Spinal cord (tissue), 10 donors: Measurements from ENCODE around the gene TDRD1. TPM values are rescaled to one million over a fixed set of nuclear protein-coding genes. Genes with fewer than 3 reads are reported as not detected.

Experiments used
- DNase-seq, 6 donors: peaks; one replicate each; pipeline versions ENCODE4 v3.0.0 to v3.0.0-alpha.2; 2013 to 2015; ENCODE audit warnings: low spot score in 6 of 6, low read depth in 4 of 6
- H3K27ac ChIP-seq: one replicate; pipeline ENCODE4 v1.5.1; 2013; ENCODE audit warnings: low read depth, low read length, control low read depth
- H3K27me3 ChIP-seq: one replicate; pipeline ENCODE4 v1.6.1; 2013; ENCODE audit warnings: low read length; ENCODE audit not compliant: control insufficient read depth, insufficient read depth
- H3K36me3 ChIP-seq: one replicate; pipeline ENCODE4 v1.6.1; 2013; ENCODE audit warnings: low read length; ENCODE audit not compliant: control insufficient read depth, insufficient read depth
- H3K4me1 ChIP-seq: one replicate; pipeline ENCODE4 v1.6.1; 2013; ENCODE audit warnings: low read length; ENCODE audit not compliant: control insufficient read depth, insufficient read depth
- H3K4me3 ChIP-seq: one replicate; pipeline ENCODE4 v1.5.1; 2013; ENCODE audit warnings: low read depth, low read length, control low read depth
- H3K9me3 ChIP-seq: one replicate; pipeline ENCODE4 v1.6.1; 2013; ENCODE audit warnings: low read length; ENCODE audit not compliant: control insufficient read depth, insufficient read depth
- WGBS: methylation state at CpG from one replicate; pipeline ENCODE4 v1.1.5; 2013; ENCODE audit warnings: missing lambda C conversion rate; ENCODE audit not compliant: insufficient coverage; 5-methylcytosine and 5-hydroxymethylcytosine counted together
- polyA plus RNA-seq, 2 donors: library from polyadenylated mRNA; unstranded; fragments of 120-200 nt; gene quantifications; one replicate each; pipeline ENCODE4 v1.2.1, GENCODE V29; 2013; ENCODE audit not compliant: insufficient read length in 2 of 2
- total RNA-seq, 2 donors: library from RNA; depleted of rRNA in 1 of 2; stranded (reverse); fragments of 120-200 nt in 1 of 2; fragments of >200 nt in 1 of 2; gene quantifications; one replicate each; pipeline versions ENCODE4 v1.2.3 to v1.2.4, GENCODE V29; 2013 to 2014
- donor health status: healthy.

The TDRD1 gene
- total and polyA plus RNA-seq, 4 donors = 0.22 to 1.9 (median 0.67) TPM

- H3K36me3 ChIP-seq = no peaks in the 10 kb centered on the region
- H3K9me3 ChIP-seq = no peaks in the 10 kb centered on the region
- H3K27me3 ChIP-seq = no peaks in the 10 kb centered on the region
- H3K27ac ChIP-seq = no peak overlapping the region
- H3K4me1 ChIP-seq = no peaks in the 10 kb centered on the region
- no CpG with 5 or more reads among the region's 1 CpG for WGBS
- DNase-seq = no peak
- H3K4me3 ChIP-seq = no peak overlapping the region
These were observed 35.9 kb downstream of the TDRD1 start for GRCh38 chr10:114215033-114215432.

- H3K4me3 ChIP-seq = no peak overlapping the region
- no peak overlapping the region for H3K27ac ChIP-seq
- WGBS = 50% methylated on average over 1 of the region's 2 CpGs
These were observed 41.1 kb downstream of the TDRD1 start for GRCh38 chr10:114220281-114220680.

GRCh38 chr10:114221235-114221634 lies 42.1 kb downstream of the TDRD1 start:
- no peak for DNase-seq
- H3K27ac ChIP-seq = no peak overlapping the region
- no peak overlapping the region for H3K4me3 ChIP-seq
- no peaks in the 10 kb centered on the region for H3K27me3 ChIP-seq
- no peaks in the 10 kb centered on the region for H3K9me3 ChIP-seq
- no peaks in the 10 kb centered on the region for H3K36me3 ChIP-seq
- no peaks in the 10 kb centered on the region for H3K4me1 ChIP-seq
- WGBS = no CpG with 5 or more reads among the region's 4 CpGs

More at GRCh38 chr10:114220281-114220680, 41.1 kb downstream of the TDRD1 start:
- Histone ChIP-seq H3K36me3 (no peaks in the 10 kb centered on the region), H3K27me3 (no peaks in the 10 kb centered on the region), H3K4me1 (no peaks in the 10 kb centered on the region), H3K9me3 (no peaks in the 10 kb centered on the region)
- DNase-seq = no peak

GRCh38 chr10:114223066-114223465 lies 43.9 kb downstream of the TDRD1 start:
- Histone ChIP-seq H3K4me3 (no peak overlapping the region), H3K4me1 (no peaks in the 10 kb centered on the region), H3K36me3 (no peaks in the 10 kb centered on the region), H3K27me3 (no peaks in the 10 kb centered on the region), H3K27ac (no peak overlapping the region), H3K9me3 (no peaks in the 10 kb centered on the region)
- DNase-seq = no peak
- WGBS = 54% methylated on average over 1 of the region's 4 CpGs

- WGBS = no CpG with 5 or more reads among the region's 3 CpGs
- Histone ChIP-seq H3K36me3 (no peaks in the 10 kb centered on the region), H3K27me3 (peaks cover 2% of the 10 kb centered on the region), H3K4me1 (no peaks in the 10 kb centered on the region), H3K9me3 (no peaks in the 10 kb centered on the region), H3K4me3 (no peak overlapping the region), H3K27ac (no peak overlapping the region)
- DNase-seq = no peak
These were observed 49.0 kb downstream of the TDRD1 start for GRCh38 chr10:114228156-114228555.

GRCh38 chr10:114232561-114233176 lies 53.5 kb downstream of the TDRD1 start:
- WGBS = 90% methylated on average over 2 of the region's 4 CpGs
- DNase-seq = peak in 1 of 6 donors; percentile 85
- no peaks in the 10 kb centered on the region for H3K36me3 ChIP-seq
- peaks cover 7% of the 10 kb centered on the region for H3K27me3 ChIP-seq
- no peak overlapping the region for H3K27ac ChIP-seq
- no peak overlapping the region for H3K4me3 ChIP-seq
- H3K9me3 ChIP-seq = no peaks in the 10 kb centered on the region
- no peaks in the 10 kb centered on the region for H3K4me1 ChIP-seq

- H3K27me3 ChIP-seq = peaks cover 12% of the 10 kb centered on the region
- H3K36me3 ChIP-seq = no peaks in the 10 kb centered on the region
- 25% methylated on average over 3 of the region's 6 CpGs for WGBS
These were observed 54.3 kb downstream of the TDRD1 start for GRCh38 chr10:114233482-114233881.

GRCh38 chr10:114234132-114234531 lies 55.0 kb downstream of the TDRD1 start:
- Histone ChIP-seq H3K4me3 (no peak overlapping the region), H3K4me1 (peaks cover 2% of the 10 kb centered on the region), H3K36me3 (no peaks in the 10 kb centered on the region), H3K9me3 (no peaks in the 10 kb centered on the region), H3K27me3 (peaks cover 18% of the 10 kb centered on the region), H3K27ac (no peak overlapping the region)
- DNase-seq = no peak

More at GRCh38 chr10:114233482-114233881, 54.3 kb downstream of the TDRD1 start:
- H3K9me3 ChIP-seq = no peaks in the 10 kb centered on the region
- no peaks in the 10 kb centered on the region for H3K4me1 ChIP-seq
- DNase-seq = peak in 1 of 6 donors; percentile 57
- H3K4me3 ChIP-seq = no peak overlapping the region
- H3K27ac ChIP-seq = no peak overlapping the region

GRCh38 chr10:114239117-114239993 lies 60.2 kb downstream of the TDRD1 start, which contains the start of gene VWA2:
Gene VWA2 (plus strand): TSS chr10:114239254. CDS start chr10:114248714, 9,460 bp downstream.
- Histone ChIP-seq H3K4me3 (peak within 1 kb of the TSS; percentile 20), H3K27me3 (peaks cover 43% of the 10 kb centered on the region), H3K27ac (peak within 1 kb of the TSS; percentile 15), H3K9me3 (no peaks in the 10 kb centered on the region), H3K36me3 (no peaks in the 10 kb centered on the region), H3K4me1 (peaks cover 13% of the 10 kb centered on the region)
- 1% methylated on average over 78 of the region's 79 CpGs for WGBS
- DNase-seq = peak in 1 of 6 donors; percentile 16
